ENCODE data around the gene DISC1.

- TF ChIP-seq CTCF (IDR thresholded peaks at IDR 0.05) (no peak), EZH2 (IDR thresholded peaks at IDR 0.05; ENCODE audit: borderline replicate concordance, insufficient read depth, low read depth, low read length, poor library complexity, severe bottlenecking) (no peak)
Measured at GRCh38 chr1:231887166-231887565, 260.6 kb downstream of the DISC1 start.
